ENCODE results near the gene RNF151.
"Not testable (repeated sequence)": the region's sequence is repeated elsewhere in the genome, so short reads cannot be mapped to it uniquely, and the experiment has no call there.

The RNF151 gene

GRCh38 chr16:1936945-1937479, 29.6 kb upstream of the RNF151 start:
- H3K9me2 ChIP-seq (replicated peaks; ENCODE audit: control insufficient read depth, low read length), result no peaks in the 10 kb centered on the region
- TF ChIP-seq CTCF (IDR thresholded peaks at IDR 0.05; ENCODE audit: low read depth, low read length, poor library complexity, severe bottlenecking) (no peak), EZH2phosphoT487 (IDR thresholded peaks at IDR 0.05; ENCODE audit: borderline replicate concordance, low read length) (no peak)
- no peaks in the 10 kb centered on the region for H3K27me3 ChIP-seq (ENCODE audit: control insufficient read depth, low read length)
- H3K27ac ChIP-seq (ENCODE audit: low read depth, low read length), result no peak overlapping the region
- no peak overlapping the region for H3K4me3 ChIP-seq (ENCODE audit: low read length)
- no peaks in the 10 kb centered on the region for H4K20me1 ChIP-seq (ENCODE audit: control insufficient read depth, insufficient read depth, low read depth, low read length)
- H3K36me3 ChIP-seq (ENCODE audit: control insufficient read depth, low read length), result no peaks in the 10 kb centered on the region
- no peaks in the 10 kb centered on the region for H3F3A ChIP-seq (ENCODE audit: control insufficient read depth, insufficient read depth)
- H3K9me3 ChIP-seq (ENCODE audit: control insufficient read depth, insufficient read depth, low read length), result no peaks in the 10 kb centered on the region
- peaks cover 6% of the 10 kb centered on the region for H3K4me1 ChIP-seq (ENCODE audit: control insufficient read depth, low read length)
- no peak overlapping the region for H3K4me2 ChIP-seq (ENCODE audit: low read length)
- no peaks in the 10 kb centered on the region for H3K79me2 ChIP-seq (ENCODE audit: control insufficient read depth, low read length)

- H3K9me3 ChIP-seq (ENCODE audit: control insufficient read depth, insufficient read depth, low read length), result no peaks in the 10 kb centered on the region
- no peaks in the 10 kb centered on the region for H3K9me2 ChIP-seq (replicated peaks; ENCODE audit: control insufficient read depth, low read length)
- no peak for TF ChIP-seq EZH2phosphoT487 (IDR thresholded peaks at IDR 0.05; ENCODE audit: borderline replicate concordance, low read length)
- no peak for TF ChIP-seq CTCF (IDR thresholded peaks at IDR 0.05; ENCODE audit: low read depth, low read length, poor library complexity, severe bottlenecking)
- H3K4me3 ChIP-seq (ENCODE audit: low read length), result no peak overlapping the region
- H3K27ac ChIP-seq (ENCODE audit: low read depth, low read length), result no peak overlapping the region
- H3K79me2 ChIP-seq (ENCODE audit: control insufficient read depth, low read length), result no peaks in the 10 kb centered on the region
- H3K4me1 ChIP-seq (ENCODE audit: control insufficient read depth, low read length), result peaks cover 13% of the 10 kb centered on the region
- no peak overlapping the region for H3K4me2 ChIP-seq (ENCODE audit: low read length)
- H3K36me3 ChIP-seq (ENCODE audit: control insufficient read depth, low read length), result no peaks in the 10 kb centered on the region
- H3F3A ChIP-seq (ENCODE audit: control insufficient read depth, insufficient read depth), result no peaks in the 10 kb centered on the region
- no peaks in the 10 kb centered on the region for H3K27me3 ChIP-seq (ENCODE audit: control insufficient read depth, low read length)
- no peaks in the 10 kb centered on the region for H4K20me1 ChIP-seq (ENCODE audit: control insufficient read depth, insufficient read depth, low read depth, low read length)
Observed at GRCh38 chr16:1938316-1938715, 28.3 kb upstream of the RNF151 start.

GRCh38 chr16:1938910-1939309, 27.7 kb upstream of the RNF151 start:
- H4K20me1 ChIP-seq (ENCODE audit: control insufficient read depth, insufficient read depth, low read depth, low read length), result no peaks in the 10 kb centered on the region
- H3K27ac ChIP-seq (ENCODE audit: low read depth, low read length), result no peak overlapping the region
- no peaks in the 10 kb centered on the region for H3K9me3 ChIP-seq (ENCODE audit: control insufficient read depth, insufficient read depth, low read length)
- H3K36me3 ChIP-seq (ENCODE audit: control insufficient read depth, low read length), result no peaks in the 10 kb centered on the region
- H3K27me3 ChIP-seq (ENCODE audit: control insufficient read depth, low read length), result no peaks in the 10 kb centered on the region
- H3K9me2 ChIP-seq (replicated peaks; ENCODE audit: control insufficient read depth, low read length), result no peaks in the 10 kb centered on the region
- no peaks in the 10 kb centered on the region for H3K79me2 ChIP-seq (ENCODE audit: control insufficient read depth, low read length)
- peaks cover 19% of the 10 kb centered on the region for H3K4me1 ChIP-seq (ENCODE audit: control insufficient read depth, low read length)
- no peak for TF ChIP-seq CTCF (IDR thresholded peaks at IDR 0.05; ENCODE audit: low read depth, low read length, poor library complexity, severe bottlenecking)
- TF ChIP-seq EZH2phosphoT487 (IDR thresholded peaks at IDR 0.05; ENCODE audit: borderline replicate concordance, low read length), result no peak
- no peak overlapping the region for H3K4me3 ChIP-seq (ENCODE audit: low read length)
- no peaks in the 10 kb centered on the region for H3F3A ChIP-seq (ENCODE audit: control insufficient read depth, insufficient read depth)
- no peak overlapping the region for H3K4me2 ChIP-seq (ENCODE audit: low read length)

- H3K36me3 ChIP-seq (ENCODE audit: control insufficient read depth, low read length); H3F3A ChIP-seq (ENCODE audit: control insufficient read depth, insufficient read depth); H3K4me2 ChIP-seq (ENCODE audit: low read length); H3K27ac ChIP-seq (ENCODE audit: low read depth, low read length); H3K9me2 ChIP-seq (replicated peaks; ENCODE audit: control insufficient read depth, low read length); H3K27me3 ChIP-seq (ENCODE audit: control insufficient read depth, low read length); H4K20me1 ChIP-seq (ENCODE audit: control insufficient read depth, insufficient read depth, low read depth, low read length); H3K9me3 ChIP-seq (ENCODE audit: control insufficient read depth, insufficient read depth, low read length); H3K4me3 ChIP-seq (ENCODE audit: low read length); H3K79me2 ChIP-seq (ENCODE audit: control insufficient read depth, low read length): not testable (repeated sequence)
- H3K4me1 ChIP-seq (ENCODE audit: control insufficient read depth, low read length), result peaks cover 20% of the 10 kb centered on the region
Observed at GRCh38 chr16:1939833-1940232, 26.8 kb upstream of the RNF151 start.

Data from DOHH2 (cell line).